Measurements from ENCODE around the gene SNX33. TPM values are rescaled to one million over a fixed set of nuclear protein-coding genes. Genes with fewer than 3 reads are reported as not detected.

SNX33 gene
- total RNA-seq, 1 experiment from 2014 or later: 8.3 TPM

DNA sequence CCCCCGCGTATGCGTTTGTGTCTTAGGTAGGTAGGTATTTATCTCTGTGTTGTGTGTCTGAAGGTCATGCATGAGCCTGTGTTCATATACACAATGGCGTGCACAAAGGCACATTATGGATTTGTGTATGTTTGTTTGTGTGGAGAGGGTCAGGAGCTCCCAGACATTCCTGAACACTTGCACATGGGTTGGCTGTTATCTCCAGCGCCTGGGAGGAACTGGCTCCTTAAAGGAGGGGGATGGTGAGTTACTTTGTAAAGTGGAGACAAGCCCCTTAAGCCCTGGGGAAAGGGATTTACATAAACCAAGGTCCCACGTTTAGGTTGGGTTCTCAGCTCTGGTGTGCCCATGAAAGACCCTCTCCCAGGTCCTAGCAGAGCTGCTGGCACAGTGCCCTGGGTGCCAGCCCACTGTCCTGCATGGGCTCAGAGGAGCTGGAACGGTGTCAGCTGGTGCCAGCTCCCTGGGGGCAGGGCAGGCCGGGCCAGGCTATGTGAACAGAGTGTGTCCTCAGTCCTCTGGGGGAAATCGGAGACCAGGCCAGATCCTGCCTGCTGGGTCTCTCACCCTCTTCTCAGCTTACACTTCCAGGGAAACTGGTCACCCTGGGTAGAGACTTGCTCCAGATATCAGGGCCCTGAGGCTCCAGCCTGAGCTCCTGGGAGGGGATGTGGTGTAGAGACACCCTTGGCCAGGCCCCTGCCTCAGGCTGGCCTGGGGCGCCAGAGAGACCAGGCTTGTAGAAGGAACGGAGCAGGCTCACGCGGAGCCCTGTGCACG, 25.1 kb downstream of the SNX33 start:
- no peak for ATAC-seq
- H3K4me2 ChIP-seq (ENCODE audit: low read length): peak overlapping the region; percentile 47
- intact Hi-C loops (cut with micrococcal nuclease): no loop called here
- H3K9ac ChIP-seq (ENCODE audit: low read length): peak overlapping the region; percentile 34
- no peak overlapping the region; a peak in 1 of 4 replicates for H3K4me3 ChIP-seq (replicated peaks in 1 of 2; ENCODE audit: low read depth in 1 of 2, low read length in 2 of 2)
- no peaks in the 10 kb centered on the region for H3K27me3 ChIP-seq (ENCODE audit: insufficient read depth, low read length)
- POLR2A ChIA-PET: interaction anchor here (0.6 kb wide), 1 partner anchor 217 kb away, joined by 3 read pairs; no protein-coding TSS in a partner anchor
- no peaks in the 10 kb centered on the region for H3K36me3 ChIP-seq (ENCODE audit: control insufficient read depth in 1 of 2, insufficient read depth in 2 of 2, low read length in 2 of 2)
- no peaks in the 10 kb centered on the region for H3K79me2 ChIP-seq (ENCODE audit: insufficient read depth, low read length)
- TF ChIP-seq TCF7L2 (IDR thresholded peaks at IDR 0.05; ENCODE audit: borderline replicate concordance, extremely low read depth, insufficient read depth, insufficient read length): no peak
- TF ChIP-seq JUND (IDR thresholded peaks at IDR 0.05): no peak
- TF ChIP-seq ELF1 (IDR thresholded peaks at IDR 0.05; ENCODE audit: borderline replicate concordance, low read depth): no peak
- BruUV-seq (replicated peaks): no TSS peak
- CTCF ChIA-PET: interaction anchor here (1.2 kb wide), 1 partner anchor 14 kb away, joined by 4 read pairs; no protein-coding TSS in a partner anchor
- no peak overlapping the region for H2AFZ ChIP-seq (ENCODE audit: low read depth, low read length, poor library complexity, severe bottlenecking)
- H3K4me1 ChIP-seq (ENCODE audit: control insufficient read depth in 1 of 2, insufficient read depth in 2 of 2, low read length in 2 of 2): peaks cover 33 to 62% of the 10 kb centered on the region in 2 experiments
- no peak for DNase-seq (ENCODE audit: low read depth, low spot score)
- H3K9me3 ChIP-seq (ENCODE audit: control insufficient read depth in 1 of 2, insufficient read depth in 1 of 2, low read depth in 1 of 2, low read length in 2 of 2): no peaks in the 10 kb centered on the region
- RAD21 ChIA-PET (ENCODE audit: low non-redundant PET in 1 of 2, low total read pairs in 2 of 2, uncharacterized antibody in 2 of 2, unreplicated experiment in 2 of 2): interaction anchor here in 1 of 2 experiments (1.2 kb wide), 1 partner anchor 31 kb away, joined by 3 read pairs; no protein-coding TSS in a partner anchor
- H3K9me2 ChIP-seq (ENCODE audit: insufficient read depth): no peaks in the 10 kb centered on the region
- no peaks in the 10 kb centered on the region for H4K20me1 ChIP-seq (ENCODE audit: insufficient read depth)
- H3K27ac ChIP-seq (ENCODE audit: low read depth, low read length): no peak overlapping the region; the same call in 1 of the 2 replicates

DNA sequence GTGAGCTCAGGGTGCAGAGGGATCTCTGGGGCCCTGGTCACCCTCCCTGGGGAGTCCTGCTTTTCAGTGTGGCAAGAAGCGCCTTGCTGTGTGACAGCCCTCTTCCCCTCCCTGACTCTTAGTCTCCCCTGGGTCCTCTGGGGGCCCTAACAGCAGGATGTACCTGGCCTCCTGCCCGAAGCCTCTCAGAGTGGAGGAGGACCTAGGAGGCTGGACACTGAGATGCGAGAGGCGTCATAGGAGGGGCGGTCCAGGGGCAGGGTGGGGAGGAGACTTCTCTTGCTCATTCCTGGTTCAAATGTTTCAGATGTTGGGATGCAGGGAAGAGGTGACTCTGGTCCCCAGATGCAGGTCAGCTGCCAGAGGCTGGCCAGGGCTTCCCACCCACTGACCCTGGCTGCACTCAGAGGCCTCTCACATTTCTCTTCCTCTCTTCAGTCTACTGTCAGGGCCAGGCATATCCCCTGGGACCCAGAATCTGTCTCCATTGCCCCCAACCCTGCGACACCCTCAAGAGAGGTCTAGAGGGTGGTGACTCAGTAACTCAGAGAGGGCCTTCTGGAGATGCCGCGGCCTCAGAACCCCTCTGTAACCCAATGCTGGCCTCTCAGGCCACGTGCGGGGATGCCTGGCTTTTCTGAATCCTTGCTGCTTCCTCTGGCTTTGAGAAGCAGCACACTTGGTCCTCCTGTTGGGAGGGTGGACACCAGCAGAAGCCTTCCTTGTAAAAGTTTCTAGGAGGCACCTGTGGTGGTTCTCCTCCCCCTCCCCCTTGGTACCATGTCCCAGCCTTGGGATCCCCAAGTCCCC, 25.9 kb downstream of the SNX33 start:
- ATAC-seq: no peak
- TF ChIP-seq, protein P1, sequence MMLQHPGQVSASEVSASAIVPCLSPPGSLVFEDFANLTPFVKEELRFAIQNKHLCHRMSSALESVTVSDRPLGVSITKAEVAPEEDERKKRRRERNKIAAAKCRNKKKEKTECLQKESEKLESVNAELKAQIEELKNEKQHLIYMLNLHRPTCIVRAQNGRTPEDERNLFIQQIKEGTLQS (IDR thresholded peaks at IDR 0.05): no peak
- TF ChIP-seq, protein P2, sequence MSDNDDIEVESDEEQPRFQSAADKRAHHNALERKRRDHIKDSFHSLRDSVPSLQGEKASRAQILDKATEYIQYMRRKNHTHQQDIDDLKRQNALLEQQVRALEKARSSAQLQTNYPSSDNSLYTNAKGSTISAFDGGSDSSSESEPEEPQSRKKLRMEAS (IDR thresholded peaks at IDR 0.05): no peak
- TF ChIP-seq ELF1 (IDR thresholded peaks at IDR 0.05; ENCODE audit: borderline replicate concordance, low read depth): no peak
- no peak for TF ChIP-seq SP1 (IDR thresholded peaks at IDR 0.05; ENCODE audit: low read depth)
- no peak for TF ChIP-seq YY1 (IDR thresholded peaks at IDR 0.05; ENCODE audit: extremely low read depth, insufficient replicate concordance, low read depth, low read length)
- no peak for TF ChIP-seq EZH2phosphoT487 (IDR thresholded peaks at IDR 0.05; ENCODE audit: borderline replicate concordance)
- no peak for TF ChIP-seq CBX3 (IDR thresholded peaks at IDR 0.05; ENCODE audit: low read depth)
- TF ChIP-seq, protein P3, sequence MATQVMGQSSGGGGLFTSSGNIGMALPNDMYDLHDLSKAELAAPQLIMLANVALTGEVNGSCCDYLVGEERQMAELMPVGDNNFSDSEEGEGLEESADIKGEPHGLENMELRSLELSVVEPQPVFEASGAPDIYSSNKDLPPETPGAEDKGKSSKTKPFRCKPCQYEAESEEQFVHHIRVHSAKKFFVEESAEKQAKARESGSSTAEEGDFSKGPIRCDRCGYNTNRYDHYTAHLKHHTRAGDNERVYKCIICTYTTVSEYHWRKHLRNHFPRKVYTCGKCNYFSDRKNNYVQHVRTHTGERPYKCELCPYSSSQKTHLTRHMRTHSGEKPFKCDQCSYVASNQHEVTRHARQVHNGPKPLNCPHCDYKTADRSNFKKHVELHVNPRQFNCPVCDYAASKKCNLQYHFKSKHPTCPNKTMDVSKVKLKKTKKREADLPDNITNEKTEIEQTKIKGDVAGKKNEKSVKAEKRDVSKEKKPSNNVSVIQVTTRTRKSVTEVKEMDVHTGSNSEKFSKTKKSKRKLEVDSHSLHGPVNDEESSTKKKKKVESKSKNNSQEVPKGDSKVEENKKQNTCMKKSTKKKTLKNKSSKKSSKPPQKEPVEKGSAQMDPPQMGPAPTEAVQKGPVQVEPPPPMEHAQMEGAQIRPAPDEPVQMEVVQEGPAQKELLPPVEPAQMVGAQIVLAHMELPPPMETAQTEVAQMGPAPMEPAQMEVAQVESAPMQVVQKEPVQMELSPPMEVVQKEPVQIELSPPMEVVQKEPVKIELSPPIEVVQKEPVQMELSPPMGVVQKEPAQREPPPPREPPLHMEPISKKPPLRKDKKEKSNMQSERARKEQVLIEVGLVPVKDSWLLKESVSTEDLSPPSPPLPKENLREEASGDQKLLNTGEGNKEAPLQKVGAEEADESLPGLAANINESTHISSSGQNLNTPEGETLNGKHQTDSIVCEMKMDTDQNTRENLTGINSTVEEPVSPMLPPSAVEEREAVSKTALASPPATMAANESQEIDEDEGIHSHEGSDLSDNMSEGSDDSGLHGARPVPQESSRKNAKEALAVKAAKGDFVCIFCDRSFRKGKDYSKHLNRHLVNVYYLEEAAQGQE (IDR thresholded peaks at IDR 0.05; ENCODE audit: low read depth): no peak
- TF ChIP-seq SIN3A (IDR thresholded peaks at IDR 0.05; ENCODE audit: low read depth): no peak

More for the DNA sequence above, 25.9 kb downstream of the SNX33 start:
- POLR2A ChIA-PET: no interaction called here
- CTCF ChIA-PET: interaction anchor here (1.2 kb wide), 1 partner anchor 13 kb away, joined by 4 read pairs; no protein-coding TSS in a partner anchor
- Histone ChIP-seq H3K9ac (ENCODE audit: low read length) (peak overlapping the region; percentile 34), H3K9me3 (ENCODE audit: control insufficient read depth in 1 of 2, insufficient read depth in 1 of 2, low read depth in 1 of 2, low read length in 2 of 2) (no peaks in the 10 kb centered on the region), H2AFZ (ENCODE audit: low read depth, low read length, poor library complexity, severe bottlenecking) (no peak overlapping the region), H3K4me1 (ENCODE audit: control insufficient read depth in 1 of 2, insufficient read depth in 2 of 2, low read length in 2 of 2) (peaks cover 27 to 54% of the 10 kb centered on the region in 2 experiments), H3K36me3 (ENCODE audit: control insufficient read depth in 1 of 2, insufficient read depth in 2 of 2, low read length in 2 of 2) (no peaks in the 10 kb centered on the region), H3K4me2 (ENCODE audit: low read length) (peak overlapping the region; percentile 47), H3K9me2 (ENCODE audit: insufficient read depth) (no peaks in the 10 kb centered on the region), H3K27ac (ENCODE audit: low read depth, low read length) (no peak overlapping the region; the same call in 1 of the 2 replicates), H3K79me2 (ENCODE audit: insufficient read depth, low read length) (no peaks in the 10 kb centered on the region), H4K20me1 (ENCODE audit: insufficient read depth) (no peaks in the 10 kb centered on the region), H3K4me3 (replicated peaks in 1 of 2; ENCODE audit: low read depth in 1 of 2, low read length in 2 of 2) (no peak overlapping the region), H3K27me3 (ENCODE audit: insufficient read depth, low read length) (no peaks in the 10 kb centered on the region)
- DNase-seq (ENCODE audit: low read depth, low spot score): no peak
- RAD21 ChIA-PET (ENCODE audit: low non-redundant PET in 1 of 2, low total read pairs in 2 of 2, uncharacterized antibody in 2 of 2, unreplicated experiment in 2 of 2): interaction anchor here in 1 of 2 experiments (1.2 kb wide), 1 partner anchor 32 kb away, joined by 3 read pairs; no protein-coding TSS in a partner anchor
- no TSS peak for BruUV-seq (replicated peaks)
- intact Hi-C loops (cut with micrococcal nuclease): no loop called here
